H9 (cell line): ENCODE results near the gene C14orf39. TPM values are rescaled to one million over a fixed set of nuclear protein-coding genes. Genes with fewer than 3 reads are reported as not detected.

Experiments used
- DNase-seq: peaks from one replicate; pipeline ENCODE4 v3.0.0-alpha.2; 2017
- H2AFZ ChIP-seq: one replicate; pipeline ENCODE4 v1.6.1; 2013; ENCODE audit warnings: mild to moderate bottlenecking, low read length, control low read depth, moderate library complexity
- H2AK5ac ChIP-seq: 2 replicates; pipeline ENCODE4 v1.6.1; 2013; ENCODE audit warnings: low read length, control low read depth, mixed read lengths; ENCODE audit not compliant: insufficient read length
- H2BK120ac ChIP-seq: one replicate; pipeline ENCODE4 v1.6.1; 2013; ENCODE audit warnings: low read depth, mild to moderate bottlenecking, low read length, control low read depth, inconsistent platforms; ENCODE audit not compliant: poor library complexity, severe bottlenecking
- H2BK12ac ChIP-seq: 2 replicates; pipeline ENCODE4 v1.6.1; 2013; ENCODE audit warnings: low read length, control low read depth, mixed read lengths, low read depth; ENCODE audit not compliant: insufficient read length
- H2BK15ac ChIP-seq: 2 replicates; pipeline ENCODE4 v1.6.1; 2013; ENCODE audit warnings: low read depth, low read length, control low read depth
- H2BK20ac ChIP-seq: one replicate; pipeline ENCODE4 v1.6.1; 2013; ENCODE audit warnings: low read depth, mild to moderate bottlenecking, low read length, control low read depth, inconsistent platforms; ENCODE audit not compliant: poor library complexity, severe bottlenecking
- H2BK5ac ChIP-seq: 2 replicates; pipeline ENCODE4 v1.6.1; 2013; ENCODE audit warnings: low read length, control low read depth, mixed read lengths; ENCODE audit not compliant: insufficient read length
- H3K14ac ChIP-seq: 2 replicates; pipeline ENCODE4 v1.6.1; 2013; ENCODE audit warnings: low read length, control low read depth; ENCODE audit not compliant: insufficient read depth
- H3K18ac ChIP-seq: 2 replicates; pipeline ENCODE4 v1.6.1; 2013; ENCODE audit warnings: low read depth, mild to moderate bottlenecking, mixed read lengths, low read length, control low read depth; ENCODE audit not compliant: insufficient read length
- H3K23ac ChIP-seq: 2 replicates; pipeline ENCODE4 v1.6.1; 2013; ENCODE audit warnings: low read length, control low read depth, mixed read lengths, low read depth; ENCODE audit not compliant: insufficient read length
- H3K23me2 ChIP-seq: 2 replicates; pipeline ENCODE4 v1.6.1; 2013; ENCODE audit warnings: low read depth, mild to moderate bottlenecking, mixed read lengths, low read length, control low read depth; ENCODE audit not compliant: insufficient read length, poor library complexity, severe bottlenecking
- H3K27ac ChIP-seq: 2 replicates; pipeline ENCODE4 v1.5.1; 2013; ENCODE audit warnings: low read length, control low read depth, mixed read lengths, low read depth; ENCODE audit not compliant: insufficient read length
- H3K27me3 ChIP-seq: 2 replicates; pipeline ENCODE4 v1.6.1; 2013; ENCODE audit warnings: low read length, control low read depth, inconsistent platforms; ENCODE audit not compliant: insufficient read depth
- H3K4ac ChIP-seq: 2 replicates; pipeline ENCODE4 v1.6.1; 2013; ENCODE audit warnings: low read depth, mild to moderate bottlenecking, control low read depth, inconsistent platforms, low read length, moderate library complexity
- H3K4me1 ChIP-seq: 2 replicates; pipeline ENCODE4 v1.6.1; 2013; ENCODE audit warnings: low read length, control low read depth, inconsistent platforms; ENCODE audit not compliant: insufficient read depth
- H3K4me2 ChIP-seq: 2 replicates; pipeline ENCODE4 v1.6.1; 2013; ENCODE audit warnings: low read length, control low read depth, mixed read lengths; ENCODE audit not compliant: insufficient read length, insufficient read depth
- H3K56ac ChIP-seq: 2 replicates; pipeline ENCODE4 v1.6.1; 2013; ENCODE audit warnings: low read depth, mild to moderate bottlenecking, mixed read lengths, low read length, control low read depth; ENCODE audit not compliant: insufficient read length
- H3K79me1 ChIP-seq: 2 replicates; pipeline ENCODE4 v1.6.1; 2013; ENCODE audit warnings: low read depth, mild to moderate bottlenecking, moderate library complexity, low read length, control low read depth, inconsistent platforms; ENCODE audit not compliant: insufficient read depth, poor library complexity, severe bottlenecking
- H3K79me2 ChIP-seq: 2 replicates; pipeline ENCODE4 v1.6.1; 2013; ENCODE audit warnings: low read length, control low read depth, inconsistent platforms; ENCODE audit not compliant: insufficient read depth
- H3K9ac ChIP-seq: 2 replicates; pipeline ENCODE4 v1.6.1; 2013; ENCODE audit warnings: low read length, control low read depth, mixed read lengths; ENCODE audit not compliant: insufficient read length; ENCODE audit errors: extremely low read depth
- H3K9me3 ChIP-seq: one replicate; pipeline ENCODE4 v1.6.1; 2013; ENCODE audit warnings: low read depth, low read length, inconsistent platforms; ENCODE audit not compliant: control insufficient read depth
- H3T11ph ChIP-seq: one replicate; pipeline ENCODE4 v1.6.1; 2013; ENCODE audit warnings: mild to moderate bottlenecking, low read length, control low read depth, inconsistent platforms
- H4K20me1 ChIP-seq: one replicate; pipeline ENCODE4 v1.6.1; 2013; ENCODE audit not compliant: control insufficient read depth, insufficient read length, insufficient read depth
- H4K5ac ChIP-seq: 2 replicates; pipeline ENCODE4 v1.6.1; 2013; ENCODE audit warnings: low read depth, mild to moderate bottlenecking, mixed read lengths, low read length, control low read depth; ENCODE audit not compliant: insufficient read length
- H4K8ac ChIP-seq: replicated peaks from 2 replicates; pipeline ENCODE4 v1.6.1; 2013; ENCODE audit warnings: low read length, control low read depth, mixed read lengths, low read depth; ENCODE audit not compliant: insufficient read length
- H4K91ac ChIP-seq: 2 replicates; pipeline ENCODE4 v1.6.1; 2013; ENCODE audit warnings: low read depth, mild to moderate bottlenecking, moderate library complexity, mixed read lengths, low read length, control low read depth; ENCODE audit not compliant: insufficient read length
- H3K27ac Mint-ChIP-seq, 3 experiments: 2 replicates in 2 of 3; 3 replicates in 1 of 3; pipeline ENCODE4 v1.8.0; 2020 to 2021; ENCODE audit warnings: mixed read lengths in 3 of 3, mild to moderate bottlenecking in 1 of 3, moderate library complexity in 1 of 3
- H3K27me3 Mint-ChIP-seq: 2 replicates; pipeline ENCODE4 v1.8.0; 2021; ENCODE audit warnings: low read depth, mild to moderate bottlenecking, moderate library complexity, mixed read lengths
- H3K36me3 Mint-ChIP-seq, 3 experiments: 2 replicates in 2 of 3; 3 replicates in 1 of 3; pipeline ENCODE4 v1.8.0; 2020 to 2021; ENCODE audit warnings: low read depth in 3 of 3, mixed read lengths in 3 of 3; ENCODE audit not compliant: insufficient read depth in 1 of 3
- H3K4me1 Mint-ChIP-seq, 2 experiments: 2 replicates each; pipeline ENCODE4 v1.8.0; 2020; ENCODE audit warnings: mixed read lengths in 2 of 2
- H3K4me3 Mint-ChIP-seq, 2 experiments: 2 replicates in 1 of 2; 3 replicates in 1 of 2; pipeline ENCODE4 v1.8.0; 2020 to 2021; ENCODE audit warnings: mild to moderate bottlenecking in 2 of 2, mixed read lengths in 2 of 2, moderate library complexity in 1 of 2
- H3K9me3 Mint-ChIP-seq, 2 experiments: 2 replicates in 1 of 2; 3 replicates in 1 of 2; pipeline ENCODE4 v1.8.0; 2020; ENCODE audit warnings: mild to moderate bottlenecking in 2 of 2, mixed read lengths in 2 of 2, moderate library complexity in 1 of 2
- WGBS: extraction: QIAGEN DNeasy Blood & Tissue Kit; methylation state at CpG from one replicate; pipeline ENCODE4 v1.1.7; 2013; ENCODE audit warnings: missing lambda C conversion rate, low lambda C conversion rate, mixed read lengths; ENCODE audit not compliant: insufficient read length; ENCODE audit errors: extremely low coverage; 5-methylcytosine and 5-hydroxymethylcytosine counted together
- total RNA-seq: library from RNA; stranded (reverse); gene quantifications from 2 replicates; pipeline ENCODE4 v1.2.1, GENCODE V29; 2021
- TF ChIP-seq, protein P1 (sequence below): fragments of 200-600 bp; sonication (generic); conservative IDR thresholded peaks from 3 replicates; pipeline ENCODE4 v1.8.0; 2021; ENCODE audit warnings: antibody characterized with exemption, mild to moderate bottlenecking

C14orf39 gene
- total RNA-seq, 1 experiment from 2014 or later = 1.8 TPM

DNA sequence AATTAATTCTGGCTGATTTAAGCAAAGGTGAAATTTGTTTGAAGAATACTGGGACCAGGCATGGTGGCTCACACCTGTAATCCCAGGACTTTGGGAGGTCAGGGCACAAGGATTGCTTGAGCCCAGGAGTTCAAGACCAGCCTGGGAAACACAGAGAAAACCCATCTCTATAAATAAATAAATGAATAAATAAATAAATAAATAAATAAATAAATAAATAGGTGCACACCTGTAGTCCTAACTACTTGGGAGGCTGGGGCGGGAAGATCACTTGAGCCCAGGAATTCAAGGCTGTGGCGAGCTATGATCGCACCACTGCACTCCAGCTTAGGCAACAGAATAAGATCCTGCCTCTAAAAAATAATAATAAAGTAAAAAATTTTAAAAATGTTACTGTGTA is 4.4 kb upstream of the C14orf39 start:
- no peak overlapping the region for H4K91ac ChIP-seq
- no peak overlapping the region for H2BK12ac ChIP-seq
- no peak overlapping the region for H2AK5ac ChIP-seq
- H3K27me3 ChIP-seq = no peaks in the 10 kb centered on the region; the same call in 1 of the 2 replicates
- WGBS = no CpG with 5 or more reads among the region's 3 CpGs
- no peak overlapping the region for H3K56ac ChIP-seq
- H2AFZ ChIP-seq = no peak overlapping the region
- no peak overlapping the region for H4K5ac ChIP-seq
- no peak overlapping the region for H3K4me3 Mint-ChIP-seq
- peaks cover 5% of the 10 kb centered on the region for H3K23me2 ChIP-seq
- peaks cover 8% of the 10 kb centered on the region for H3K27me3 Mint-ChIP-seq
- DNase-seq = no peak
- H3K79me2 ChIP-seq = no peaks in the 10 kb centered on the region
- H3K4me1 Mint-ChIP-seq = no peaks in the 10 kb centered on the region
- H3K4me1 ChIP-seq = no peaks in the 10 kb centered on the region
- H3K23ac ChIP-seq = no peak overlapping the region
- H3K4me2 ChIP-seq = no peak overlapping the region
- no peaks in the 10 kb centered on the region for H3K36me3 Mint-ChIP-seq
- no peak overlapping the region for H3K14ac ChIP-seq
- H4K20me1 ChIP-seq = no peaks in the 10 kb centered on the region
- no peak overlapping the region for H3K27ac Mint-ChIP-seq
- H3K27ac ChIP-seq = no peak overlapping the region
- no peak overlapping the region for H2BK20ac ChIP-seq
- TF ChIP-seq, protein P1, sequence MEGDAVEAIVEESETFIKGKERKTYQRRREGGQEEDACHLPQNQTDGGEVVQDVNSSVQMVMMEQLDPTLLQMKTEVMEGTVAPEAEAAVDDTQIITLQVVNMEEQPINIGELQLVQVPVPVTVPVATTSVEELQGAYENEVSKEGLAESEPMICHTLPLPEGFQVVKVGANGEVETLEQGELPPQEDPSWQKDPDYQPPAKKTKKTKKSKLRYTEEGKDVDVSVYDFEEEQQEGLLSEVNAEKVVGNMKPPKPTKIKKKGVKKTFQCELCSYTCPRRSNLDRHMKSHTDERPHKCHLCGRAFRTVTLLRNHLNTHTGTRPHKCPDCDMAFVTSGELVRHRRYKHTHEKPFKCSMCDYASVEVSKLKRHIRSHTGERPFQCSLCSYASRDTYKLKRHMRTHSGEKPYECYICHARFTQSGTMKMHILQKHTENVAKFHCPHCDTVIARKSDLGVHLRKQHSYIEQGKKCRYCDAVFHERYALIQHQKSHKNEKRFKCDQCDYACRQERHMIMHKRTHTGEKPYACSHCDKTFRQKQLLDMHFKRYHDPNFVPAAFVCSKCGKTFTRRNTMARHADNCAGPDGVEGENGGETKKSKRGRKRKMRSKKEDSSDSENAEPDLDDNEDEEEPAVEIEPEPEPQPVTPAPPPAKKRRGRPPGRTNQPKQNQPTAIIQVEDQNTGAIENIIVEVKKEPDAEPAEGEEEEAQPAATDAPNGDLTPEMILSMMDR = no peak
- no peak overlapping the region for H2BK5ac ChIP-seq
- H3T11ph ChIP-seq = no peak overlapping the region
- H3K9me3 ChIP-seq = no peaks in the 10 kb centered on the region
- no peaks in the 10 kb centered on the region for H3K9me3 Mint-ChIP-seq
- no peak overlapping the region for H3K9ac ChIP-seq
- H4K8ac ChIP-seq = no peak overlapping the region
- no peak overlapping the region for H3K18ac ChIP-seq
- no peaks in the 10 kb centered on the region for H3K79me1 ChIP-seq
- H3K4ac ChIP-seq = no peak overlapping the region
- H2BK15ac ChIP-seq = no peak overlapping the region
- H2BK120ac ChIP-seq = no peak overlapping the region
